ENCODE results near the gene CCDC91. TPM values are rescaled to one million over a fixed set of nuclear protein-coding genes. Genes with fewer than 3 reads are reported as not detected.

CCDC91 gene
- total RNA-seq, 3 donors from 2014 or later, result 25.0 to 42.5 (median 27.8) TPM

GRCh38 chr12:28202374-28203130, 12.3 kb downstream of the CCDC91 start:
- ATAC-seq (peak; percentile 60), DNase-seq (no peak)
- Histone ChIP-seq H3K36me3 (ENCODE audit: low read depth) (no peaks in the 10 kb centered on the region), H3K4me3 (no peak overlapping the region), H3K9me3 (no peaks in the 10 kb centered on the region), H3K4me1 (ENCODE audit: low read depth) (peaks cover 7% of the 10 kb centered on the region)
- intact Hi-C loops (cut with DNase I, micrococcal nuclease), result no loop called here
- no peak for TF ChIP-seq CTCF (IDR thresholded peaks at IDR 0.05)

GRCh38 chr12:28209782-28210181, 19.5 kb downstream of the CCDC91 start:
- no peak for TF ChIP-seq CTCF (IDR thresholded peaks at IDR 0.05)
- H3K9me3 ChIP-seq, result peaks cover 10% of the 10 kb centered on the region
- ATAC-seq, result no peak

GRCh38 chr12:28212182-28212581, 21.9 kb downstream of the CCDC91 start:
- no peaks in the 10 kb centered on the region for H3K4me1 ChIP-seq (ENCODE audit: low read depth)
- H3K4me3 ChIP-seq, result no peak overlapping the region

More at GRCh38 chr12:28209782-28210181, 19.5 kb downstream of the CCDC91 start:
- Histone ChIP-seq H3K36me3 (ENCODE audit: low read depth) (no peaks in the 10 kb centered on the region), H3K4me1 (ENCODE audit: low read depth) (no peaks in the 10 kb centered on the region), H3K4me3 (no peak overlapping the region)
- no peak for DNase-seq
- intact Hi-C loops (cut with DNase I, micrococcal nuclease), result no loop called here

GRCh38 chr12:28215021-28215420, 24.8 kb downstream of the CCDC91 start:
- ATAC-seq, result no peak
- no peaks in the 10 kb centered on the region for H3K36me3 ChIP-seq (ENCODE audit: low read depth)
- no peaks in the 10 kb centered on the region for H3K4me1 ChIP-seq (ENCODE audit: low read depth)
- peaks cover 6% of the 10 kb centered on the region for H3K9me3 ChIP-seq
- intact Hi-C loops (cut with DNase I, micrococcal nuclease), result no loop called here
- TF ChIP-seq CTCF (IDR thresholded peaks at IDR 0.05), result no peak
- no peak for DNase-seq
- H3K4me3 ChIP-seq, result no peak overlapping the region

More at GRCh38 chr12:28212182-28212581, 21.9 kb downstream of the CCDC91 start:
- no peak for DNase-seq
- intact Hi-C loops (cut with DNase I, micrococcal nuclease), result no loop called here
- H3K36me3 ChIP-seq (ENCODE audit: low read depth), result no peaks in the 10 kb centered on the region
- peaks cover 10% of the 10 kb centered on the region for H3K9me3 ChIP-seq
- no peak for ATAC-seq
- no peak for TF ChIP-seq CTCF (IDR thresholded peaks at IDR 0.05)

GRCh38 chr12:28216016-28216415, 25.8 kb downstream of the CCDC91 start:
- intact Hi-C loops (cut with DNase I, micrococcal nuclease), result no loop called here
- TF ChIP-seq CTCF (IDR thresholded peaks at IDR 0.05), result no peak
- no peak for DNase-seq
- Histone ChIP-seq H3K36me3 (ENCODE audit: low read depth) (no peaks in the 10 kb centered on the region), H3K9me3 (peaks cover 4% of the 10 kb centered on the region), H3K4me1 (ENCODE audit: low read depth) (no peaks in the 10 kb centered on the region), H3K4me3 (no peak overlapping the region)
- ATAC-seq, result no peak

Measured in mucosa of descending colon (tissue), 3 donors.